ENCODE data around the gene CASP8. TPM values are rescaled to one million over a fixed set of nuclear protein-coding genes. Genes with fewer than 3 reads are reported as not detected.
A peak's percentile ranks its signal among the peaks of the same experiment; 100 is the strongest.

CASP8 gene
- total and polyA plus RNA-seq, 2 of the 13 experiments (the other 11 are each of a cell fraction or from before 2014, with no cell fraction given), result 25.0 to 52.8 TPM

DNA sequence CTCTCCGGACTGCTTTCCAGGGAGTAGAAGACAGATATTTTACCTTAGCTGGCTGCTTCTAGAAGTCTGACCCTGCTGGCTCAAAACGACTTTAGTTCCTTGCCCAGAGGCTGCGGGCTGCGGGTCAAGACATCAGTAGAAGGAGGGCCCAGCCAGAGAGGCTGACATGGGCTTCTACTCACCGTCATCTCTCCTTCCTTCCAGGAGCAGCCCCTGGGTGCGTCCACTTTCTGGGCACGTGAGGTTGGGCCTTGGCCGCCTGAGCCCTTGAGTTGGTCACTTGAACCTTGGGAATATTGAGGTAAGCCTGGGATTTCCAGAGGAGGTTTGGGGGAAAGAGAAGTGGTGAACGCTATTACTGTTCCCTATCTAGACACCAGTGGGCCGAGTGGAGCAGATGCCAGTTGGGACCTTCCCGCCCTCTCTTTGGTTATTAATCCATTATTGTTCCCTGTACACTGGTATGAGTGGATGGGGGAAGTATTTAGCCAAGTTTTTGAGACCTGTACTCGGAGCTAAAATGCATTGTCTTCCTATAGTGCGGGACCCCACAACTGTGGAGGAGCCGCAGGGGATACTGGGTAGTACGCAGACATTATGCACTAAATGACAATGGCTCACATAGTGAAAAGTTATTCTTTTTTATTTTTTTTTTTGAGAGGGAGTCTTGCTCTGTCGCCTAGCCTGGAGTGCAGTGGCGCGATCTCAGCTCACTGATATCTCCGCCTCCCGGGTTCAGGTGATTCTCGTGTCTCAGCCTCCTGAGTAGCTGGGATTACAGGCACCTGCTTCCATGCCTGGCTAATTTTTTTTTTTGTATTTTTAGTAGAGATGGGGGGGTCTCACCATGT, 26.3 kb upstream of the CASP8 start (continued):
- TF ChIP-seq ZNF326 (CRISPR knock-in tag; IDR thresholded peaks at IDR 0.05; ENCODE audit: borderline replicate concordance) (no peak), STAT5B (CRISPR knock-in tag; IDR thresholded peaks at IDR 0.05) (no peak), SOX5 (CRISPR knock-in tag; IDR thresholded peaks at IDR 0.05; ENCODE audit: borderline replicate concordance) (no peak), ZNF317 (CRISPR knock-in tag; IDR thresholded peaks at IDR 0.05) (no peak), MIER2 (CRISPR knock-in tag; IDR thresholded peaks at IDR 0.05) (no peak), CEBPG (CRISPR knock-in tag; IDR thresholded peaks at IDR 0.05) (no peak), ZNF33B (CRISPR knock-in tag; IDR thresholded peaks at IDR 0.05) (no peak), AKAP8 (CRISPR knock-in tag; IDR thresholded peaks at IDR 0.05) (no peak), RAD51 (IDR thresholded peaks at IDR 0.05; ENCODE audit: borderline replicate concordance) (no peak), RNF2 (conservative IDR thresholded peaks at IDR 0.05; ENCODE audit: low read depth) (no peak), ZNF564 (CRISPR knock-in tag; IDR thresholded peaks at IDR 0.05) (no peak), SP5 (CRISPR knock-in tag; IDR thresholded peaks at IDR 0.05; ENCODE audit: borderline replicate concordance, low read depth) (no peak), ZNF720 (CRISPR knock-in tag; IDR thresholded peaks at IDR 0.05) (no peak), ZNF724P (CRISPR knock-in tag; IDR thresholded peaks at IDR 0.05; ENCODE audit: borderline replicate concordance) (0 out of 2 replicates have a peak, but pooled peaks have one; percentile 15)
- TF ChIP-seq, protein P1, sequence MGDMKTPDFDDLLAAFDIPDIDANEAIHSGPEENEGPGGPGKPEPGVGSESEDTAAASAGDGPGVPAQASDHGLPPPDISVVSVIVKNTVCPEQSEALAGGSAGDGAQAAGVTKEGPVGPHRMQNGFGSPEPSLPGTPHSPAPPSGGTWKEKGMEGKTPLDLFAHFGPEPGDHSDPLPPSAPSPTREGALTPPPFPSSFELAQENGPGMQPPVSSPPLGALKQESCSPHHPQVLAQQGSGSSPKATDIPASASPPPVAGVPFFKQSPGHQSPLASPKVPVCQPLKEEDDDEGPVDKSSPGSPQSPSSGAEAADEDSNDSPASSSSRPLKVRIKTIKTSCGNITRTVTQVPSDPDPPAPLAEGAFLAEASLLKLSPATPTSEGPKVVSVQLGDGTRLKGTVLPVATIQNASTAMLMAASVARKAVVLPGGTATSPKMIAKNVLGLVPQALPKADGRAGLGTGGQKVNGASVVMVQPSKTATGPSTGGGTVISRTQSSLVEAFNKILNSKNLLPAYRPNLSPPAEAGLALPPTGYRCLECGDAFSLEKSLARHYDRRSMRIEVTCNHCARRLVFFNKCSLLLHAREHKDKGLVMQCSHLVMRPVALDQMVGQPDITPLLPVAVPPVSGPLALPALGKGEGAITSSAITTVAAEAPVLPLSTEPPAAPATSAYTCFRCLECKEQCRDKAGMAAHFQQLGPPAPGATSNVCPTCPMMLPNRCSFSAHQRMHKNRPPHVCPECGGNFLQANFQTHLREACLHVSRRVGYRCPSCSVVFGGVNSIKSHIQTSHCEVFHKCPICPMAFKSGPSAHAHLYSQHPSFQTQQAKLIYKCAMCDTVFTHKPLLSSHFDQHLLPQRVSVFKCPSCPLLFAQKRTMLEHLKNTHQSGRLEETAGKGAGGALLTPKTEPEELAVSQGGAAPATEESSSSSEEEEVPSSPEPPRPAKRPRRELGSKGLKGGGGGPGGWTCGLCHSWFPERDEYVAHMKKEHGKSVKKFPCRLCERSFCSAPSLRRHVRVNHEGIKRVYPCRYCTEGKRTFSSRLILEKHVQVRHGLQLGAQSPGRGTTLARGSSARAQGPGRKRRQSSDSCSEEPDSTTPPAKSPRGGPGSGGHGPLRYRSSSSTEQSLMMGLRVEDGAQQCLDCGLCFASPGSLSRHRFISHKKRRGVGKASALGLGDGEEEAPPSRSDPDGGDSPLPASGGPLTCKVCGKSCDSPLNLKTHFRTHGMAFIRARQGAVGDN (CRISPR knock-in tag; IDR thresholded peaks at IDR 0.05), result peak; percentile 69
- TF ChIP-seq, protein P2, sequence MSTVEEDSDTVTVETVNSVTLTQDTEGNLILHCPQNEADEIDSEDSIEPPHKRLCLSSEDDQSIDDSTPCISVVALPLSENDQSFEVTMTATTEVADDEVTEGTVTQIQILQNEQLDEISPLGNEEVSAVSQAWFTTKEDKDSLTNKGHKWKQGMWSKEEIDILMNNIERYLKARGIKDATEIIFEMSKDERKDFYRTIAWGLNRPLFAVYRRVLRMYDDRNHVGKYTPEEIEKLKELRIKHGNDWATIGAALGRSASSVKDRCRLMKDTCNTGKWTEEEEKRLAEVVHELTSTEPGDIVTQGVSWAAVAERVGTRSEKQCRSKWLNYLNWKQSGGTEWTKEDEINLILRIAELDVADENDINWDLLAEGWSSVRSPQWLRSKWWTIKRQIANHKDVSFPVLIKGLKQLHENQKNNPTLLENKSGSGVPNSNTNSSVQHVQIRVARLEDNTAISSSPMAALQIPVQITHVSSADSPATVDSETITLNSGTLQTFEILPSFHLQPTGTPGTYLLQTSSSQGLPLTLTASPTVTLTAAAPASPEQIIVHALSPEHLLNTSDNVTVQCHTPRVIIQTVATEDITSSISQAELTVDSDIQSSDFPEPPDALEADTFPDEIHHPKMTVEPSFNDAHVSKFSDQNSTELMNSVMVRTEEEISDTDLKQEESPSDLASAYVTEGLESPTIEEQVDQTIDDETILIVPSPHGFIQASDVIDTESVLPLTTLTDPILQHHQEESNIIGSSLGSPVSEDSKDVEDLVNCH (CRISPR knock-in tag; IDR thresholded peaks at IDR 0.05), result no peak
- TF ChIP-seq, protein P3, sequence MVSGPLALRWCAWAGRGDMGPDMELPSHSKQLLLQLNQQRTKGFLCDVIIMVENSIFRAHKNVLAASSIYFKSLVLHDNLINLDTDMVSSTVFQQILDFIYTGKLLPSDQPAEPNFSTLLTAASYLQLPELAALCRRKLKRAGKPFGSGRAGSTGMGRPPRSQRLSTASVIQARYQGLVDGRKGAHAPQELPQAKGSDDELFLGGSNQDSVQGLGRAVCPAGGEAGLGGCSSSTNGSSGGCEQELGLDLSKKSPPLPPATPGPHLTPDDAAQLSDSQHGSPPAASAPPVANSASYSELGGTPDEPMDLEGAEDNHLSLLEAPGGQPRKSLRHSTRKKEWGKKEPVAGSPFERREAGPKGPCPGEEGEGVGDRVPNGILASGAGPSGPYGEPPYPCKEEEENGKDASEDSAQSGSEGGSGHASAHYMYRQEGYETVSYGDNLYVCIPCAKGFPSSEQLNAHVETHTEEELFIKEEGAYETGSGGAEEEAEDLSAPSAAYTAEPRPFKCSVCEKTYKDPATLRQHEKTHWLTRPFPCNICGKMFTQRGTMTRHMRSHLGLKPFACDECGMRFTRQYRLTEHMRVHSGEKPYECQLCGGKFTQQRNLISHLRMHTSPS (CRISPR knock-in tag; IDR thresholded peaks at IDR 0.05; ENCODE audit: low read depth), result no peak
- TF ChIP-seq, protein P4, sequence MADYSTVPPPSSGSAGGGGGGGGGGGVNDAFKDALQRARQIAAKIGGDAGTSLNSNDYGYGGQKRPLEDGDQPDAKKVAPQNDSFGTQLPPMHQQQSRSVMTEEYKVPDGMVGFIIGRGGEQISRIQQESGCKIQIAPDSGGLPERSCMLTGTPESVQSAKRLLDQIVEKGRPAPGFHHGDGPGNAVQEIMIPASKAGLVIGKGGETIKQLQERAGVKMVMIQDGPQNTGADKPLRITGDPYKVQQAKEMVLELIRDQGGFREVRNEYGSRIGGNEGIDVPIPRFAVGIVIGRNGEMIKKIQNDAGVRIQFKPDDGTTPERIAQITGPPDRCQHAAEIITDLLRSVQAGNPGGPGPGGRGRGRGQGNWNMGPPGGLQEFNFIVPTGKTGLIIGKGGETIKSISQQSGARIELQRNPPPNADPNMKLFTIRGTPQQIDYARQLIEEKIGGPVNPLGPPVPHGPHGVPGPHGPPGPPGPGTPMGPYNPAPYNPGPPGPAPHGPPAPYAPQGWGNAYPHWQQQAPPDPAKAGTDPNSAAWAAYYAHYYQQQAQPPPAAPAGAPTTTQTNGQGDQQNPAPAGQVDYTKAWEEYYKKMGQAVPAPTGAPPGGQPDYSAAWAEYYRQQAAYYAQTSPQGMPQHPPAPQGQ (CRISPR knock-in tag; IDR thresholded peaks at IDR 0.05; ENCODE audit: borderline replicate concordance), result no peak
- TF ChIP-seq, protein P5, sequence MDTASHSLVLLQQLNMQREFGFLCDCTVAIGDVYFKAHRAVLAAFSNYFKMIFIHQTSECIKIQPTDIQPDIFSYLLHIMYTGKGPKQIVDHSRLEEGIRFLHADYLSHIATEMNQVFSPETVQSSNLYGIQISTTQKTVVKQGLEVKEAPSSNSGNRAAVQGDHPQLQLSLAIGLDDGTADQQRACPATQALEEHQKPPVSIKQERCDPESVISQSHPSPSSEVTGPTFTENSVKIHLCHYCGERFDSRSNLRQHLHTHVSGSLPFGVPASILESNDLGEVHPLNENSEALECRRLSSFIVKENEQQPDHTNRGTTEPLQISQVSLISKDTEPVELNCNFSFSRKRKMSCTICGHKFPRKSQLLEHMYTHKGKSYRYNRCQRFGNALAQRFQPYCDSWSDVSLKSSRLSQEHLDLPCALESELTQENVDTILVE (CRISPR knock-in tag; IDR thresholded peaks at IDR 0.05), result no peak

Measured in HepG2 (cell line).